GM19328 (cell line): ENCODE data around the gene SIPA1L2.
"Not testable (repeated sequence)": the region's sequence is repeated elsewhere in the genome, so short reads cannot be mapped to it uniquely, and the experiment has no call there.

ENCODE experiments used
- ATAC-seq: cut with Tn5 transposase; IDR thresholded peaks from one replicate; pipeline ENCODE4 v1.9.1; 2021; ENCODE audit warnings: mild to moderate bottlenecking, moderate library complexity; ENCODE audit not compliant: unreplicated experiment

SIPA1L2 gene

DNA sequence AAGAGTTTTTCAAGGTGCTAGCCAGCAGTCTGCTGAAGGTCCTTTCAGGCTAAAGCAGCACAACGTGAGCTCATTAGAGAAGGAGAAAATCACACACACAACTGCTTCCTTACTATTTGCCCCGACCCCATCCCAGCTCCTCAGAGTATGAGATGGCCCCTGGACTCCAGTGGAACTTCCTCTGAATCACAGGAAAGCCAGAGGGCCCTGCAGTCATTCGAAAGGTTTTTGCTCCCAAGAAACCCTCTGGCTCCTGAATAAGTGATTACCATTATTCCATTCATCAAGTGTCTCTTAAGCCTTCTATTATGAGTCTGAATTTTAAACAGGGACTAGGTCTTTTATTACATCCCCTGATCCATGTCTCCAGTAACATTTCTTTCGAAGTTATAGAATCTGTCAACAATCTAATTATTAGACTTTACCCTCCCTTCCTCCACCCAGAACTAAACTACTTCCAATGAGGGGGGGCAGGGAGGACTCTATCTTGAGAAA, 14.6 kb downstream of the SIPA1L2 start:
- ATAC-seq = no peak

DNA sequence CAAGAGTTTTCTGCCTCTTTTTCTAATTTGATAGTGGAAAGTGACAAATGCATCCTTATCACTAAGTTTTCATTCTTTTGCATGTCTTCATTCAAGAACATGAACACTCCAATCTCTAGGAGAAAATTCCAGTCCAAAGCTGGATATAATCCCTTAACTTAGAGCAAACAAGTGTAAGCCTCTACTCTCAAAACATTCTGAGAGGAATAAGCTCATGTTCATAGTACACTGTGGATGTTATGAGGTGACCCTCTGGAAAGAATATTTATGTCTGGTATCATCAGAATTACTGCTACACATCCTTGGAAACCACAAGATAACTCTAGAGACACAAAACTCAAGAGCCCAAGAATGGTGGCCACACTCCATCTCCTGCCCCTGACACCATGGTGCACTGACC, 15.1 kb downstream of the SIPA1L2 start:
- ATAC-seq = no peak

DNA sequence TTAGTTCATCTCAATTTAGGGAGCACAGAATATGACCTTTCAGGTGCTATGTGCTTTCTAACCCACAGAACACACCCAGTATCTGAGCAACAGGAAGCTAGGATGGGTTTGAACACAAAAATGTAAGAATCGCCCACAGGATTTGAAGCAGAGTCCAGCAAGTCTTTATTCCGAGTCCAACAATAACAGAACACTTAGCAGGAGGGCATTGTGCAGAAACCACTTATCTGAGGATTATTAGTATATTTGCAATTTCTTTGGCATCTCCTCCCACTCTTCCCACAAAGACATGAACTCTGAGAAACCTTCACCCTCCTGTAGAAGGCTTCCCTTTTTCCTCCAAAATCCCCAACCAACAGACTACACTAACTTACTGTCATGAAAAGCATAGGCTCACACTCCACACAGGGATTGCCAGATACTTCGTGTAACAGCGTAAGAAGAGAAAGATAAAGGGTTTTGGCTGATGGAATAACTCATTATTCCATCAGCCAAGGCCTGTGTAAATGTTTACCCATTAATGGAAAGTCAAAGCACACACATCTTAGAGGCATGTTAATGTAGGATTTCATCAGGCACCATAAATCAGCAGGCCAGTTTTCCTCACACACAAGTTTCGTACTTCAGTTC, 16.1 kb downstream of the SIPA1L2 start:
- ATAC-seq = no peak

DNA sequence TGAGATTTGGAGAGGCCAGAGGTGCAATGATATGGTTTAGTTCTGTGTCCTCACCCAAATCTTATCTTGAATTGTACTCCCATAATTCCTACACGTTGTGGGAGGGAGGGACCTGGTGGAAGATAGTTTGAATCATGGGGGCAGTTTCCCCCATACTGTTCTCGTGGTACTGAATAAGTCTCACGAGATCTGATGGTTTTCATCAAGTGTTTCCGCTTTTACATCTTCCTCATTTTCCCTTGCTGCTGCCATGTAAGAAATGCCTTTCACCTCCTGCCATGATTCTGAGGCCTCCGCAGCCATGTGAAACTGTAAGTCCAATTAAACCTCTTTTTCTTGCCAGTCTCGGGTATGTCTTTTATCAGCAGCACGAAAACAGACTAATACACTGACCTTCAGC, 17.1 kb downstream of the SIPA1L2 start:
- not testable (repeated sequence) for ATAC-seq

DNA sequence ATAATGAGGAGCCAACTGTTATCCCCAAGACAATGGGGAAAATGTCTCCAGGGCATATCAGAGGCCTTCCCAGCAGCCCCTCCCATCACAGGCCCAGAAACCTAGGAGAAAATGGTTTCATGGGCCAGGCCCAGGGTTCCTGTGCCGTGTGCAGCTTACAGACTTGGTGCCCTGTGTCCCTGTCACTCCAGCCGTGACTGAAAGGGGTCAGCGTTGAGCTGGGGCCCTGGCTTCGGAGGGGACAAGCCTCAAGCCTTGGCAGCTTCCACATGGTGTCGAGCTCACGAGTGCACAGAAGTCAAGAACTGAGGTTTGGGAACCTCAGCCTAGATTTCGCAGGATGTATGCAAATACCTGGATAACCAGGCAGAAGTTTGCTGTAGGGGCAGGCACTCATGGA, 18.1 kb downstream of the SIPA1L2 start:
- no peak for ATAC-seq

DNA sequence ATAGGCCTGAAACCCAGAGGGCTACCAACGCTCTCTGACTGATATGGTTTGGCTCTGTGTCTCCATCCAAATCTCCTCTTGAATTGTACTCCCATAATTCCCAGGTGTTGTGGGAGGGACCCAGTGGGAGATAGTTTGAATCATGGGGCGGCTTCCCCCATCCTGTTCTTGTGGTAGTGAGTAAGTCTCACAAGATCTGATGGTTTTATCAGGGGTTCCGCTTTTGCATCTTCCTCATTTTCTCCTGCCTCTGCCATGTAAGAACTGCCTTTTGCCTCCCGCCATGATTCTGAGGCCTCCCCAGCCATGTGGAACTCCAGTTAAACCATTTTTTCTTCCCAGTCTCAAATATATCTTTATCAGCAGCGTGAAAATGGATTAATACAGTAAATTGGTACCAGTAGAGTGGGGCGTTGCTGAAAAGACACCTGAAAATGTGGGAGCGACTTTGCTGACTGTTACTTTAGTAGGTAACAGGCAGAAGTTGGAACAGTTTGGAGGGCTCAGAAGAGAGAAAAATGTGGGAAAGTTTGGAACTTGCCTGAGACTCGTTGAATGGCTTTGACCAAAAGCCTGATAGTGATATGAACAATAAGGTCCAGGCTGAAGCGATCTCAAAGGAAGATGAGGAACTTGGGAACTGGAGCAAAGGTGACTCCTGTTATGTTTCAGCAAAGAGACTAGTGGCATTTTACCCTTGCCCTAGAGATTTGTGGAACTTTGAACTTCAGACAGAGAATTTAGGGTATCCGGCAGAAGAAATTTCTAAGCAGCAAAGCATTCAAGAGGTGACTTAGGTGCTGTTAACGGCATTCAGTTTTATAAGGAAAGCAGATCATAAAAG, 18.8 kb downstream of the SIPA1L2 start:
- ATAC-seq = not testable (repeated sequence)

DNA sequence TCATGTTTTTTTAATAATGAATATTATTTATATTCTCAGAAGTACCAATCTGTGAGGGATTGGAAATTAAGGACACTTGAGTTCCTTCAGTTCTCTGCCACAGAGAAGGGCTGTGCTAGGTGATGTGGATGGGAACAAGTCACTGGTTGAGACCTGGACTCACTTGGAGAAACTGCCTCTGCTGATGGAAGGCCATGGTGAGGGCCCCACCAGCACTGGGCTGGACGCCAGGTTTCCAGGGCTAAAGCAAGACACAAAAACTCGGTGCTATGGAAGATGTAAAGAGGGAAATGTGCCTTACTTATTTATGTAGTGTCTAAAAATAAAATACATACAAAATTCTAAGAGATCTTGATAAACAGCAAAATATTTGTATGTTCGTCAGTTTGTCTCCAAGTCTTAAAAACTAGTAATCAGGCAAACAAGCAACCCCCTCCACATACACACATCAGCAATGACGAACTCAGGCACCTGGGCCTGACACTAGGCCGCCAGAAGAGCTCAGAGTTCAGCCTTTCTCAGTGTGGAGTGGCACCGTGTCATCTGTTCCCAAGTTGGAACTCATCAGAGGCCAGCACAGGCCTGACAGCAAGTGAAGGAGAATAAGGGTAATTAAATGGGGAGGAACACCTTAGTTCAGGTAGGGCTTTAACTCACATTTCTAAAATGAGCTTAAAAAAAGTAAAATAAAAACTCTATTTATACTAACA, 19.6 kb downstream of the SIPA1L2 start:
- no peak for ATAC-seq

DNA sequence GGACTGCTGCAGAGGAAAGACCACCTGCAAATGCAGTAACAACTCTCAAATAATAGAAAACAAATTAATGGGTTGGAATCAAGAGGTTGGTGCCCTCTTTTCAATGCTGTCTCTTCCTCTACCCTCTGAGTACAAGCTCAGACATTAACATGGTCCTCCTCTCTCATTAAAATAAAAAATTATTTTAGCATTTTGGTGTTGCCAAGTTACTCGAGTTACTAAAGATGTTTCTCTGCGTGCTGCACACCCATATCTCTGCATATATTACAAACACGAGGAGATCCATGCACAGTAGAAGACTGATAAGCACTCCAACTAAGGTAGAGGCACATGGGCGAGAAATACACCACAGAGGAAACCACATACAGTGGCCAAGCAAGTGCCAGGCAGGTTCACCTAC, 21.5 kb downstream of the SIPA1L2 start:
- ATAC-seq = no peak

DNA sequence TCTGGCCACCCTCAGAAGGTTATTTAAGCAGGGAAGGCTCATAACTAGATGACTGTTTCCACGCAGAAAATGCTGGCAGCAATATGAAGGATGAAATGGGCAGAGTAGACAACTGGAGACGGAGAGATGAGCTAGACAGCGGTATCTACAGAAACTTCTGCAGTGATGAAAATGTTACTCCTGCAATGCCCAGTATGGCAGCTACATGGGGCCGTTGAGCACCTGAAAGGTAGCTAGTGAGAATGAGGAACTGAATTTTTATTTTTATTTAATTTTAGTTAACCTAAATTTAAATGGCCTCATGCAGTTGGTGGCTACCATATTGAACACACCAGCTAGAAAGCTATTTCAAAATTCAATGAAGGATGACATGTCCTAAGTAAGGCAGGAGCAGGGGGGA, 27.3 kb downstream of the SIPA1L2 start:
- ATAC-seq = no peak

DNA sequence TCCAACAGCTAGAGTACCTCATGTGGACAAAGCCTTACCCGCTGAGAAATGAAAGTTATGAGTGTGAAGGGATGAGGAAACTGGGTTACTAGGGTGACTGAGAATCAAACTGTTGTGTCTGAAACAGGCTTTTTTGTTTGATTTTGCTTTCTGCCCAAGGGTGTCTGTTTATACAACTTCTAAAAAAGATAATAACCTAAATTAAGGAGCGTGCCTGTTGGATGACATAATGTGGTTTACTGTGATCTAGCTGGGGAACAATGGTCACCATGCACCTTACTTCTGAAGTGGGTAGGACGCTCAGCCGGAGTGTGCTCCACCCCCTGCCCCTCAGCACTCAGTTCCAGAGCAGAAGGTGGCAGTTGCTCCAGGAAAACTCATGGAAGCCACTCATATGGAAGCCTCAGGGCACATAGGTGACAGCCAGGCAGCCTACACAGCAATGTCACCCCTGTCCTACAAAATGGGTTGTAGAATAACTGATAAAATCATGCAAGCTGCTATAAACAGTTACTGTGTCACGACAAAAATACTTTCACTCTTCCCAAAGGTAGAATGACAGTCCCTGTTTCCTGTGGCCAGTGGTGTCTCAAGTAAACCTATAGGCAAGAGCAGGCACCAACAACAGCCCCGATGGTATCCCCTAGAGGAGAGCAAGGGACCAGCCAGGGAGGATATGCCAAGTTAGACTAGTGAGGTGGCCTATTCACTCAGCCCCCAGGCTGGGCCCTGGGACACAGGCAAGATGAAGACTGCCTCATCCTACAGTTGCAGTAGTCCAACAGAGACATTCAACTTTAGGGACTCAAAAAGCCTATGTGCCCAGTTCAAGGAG, 29.3 kb downstream of the SIPA1L2 start:
- ATAC-seq = no peak

DNA sequence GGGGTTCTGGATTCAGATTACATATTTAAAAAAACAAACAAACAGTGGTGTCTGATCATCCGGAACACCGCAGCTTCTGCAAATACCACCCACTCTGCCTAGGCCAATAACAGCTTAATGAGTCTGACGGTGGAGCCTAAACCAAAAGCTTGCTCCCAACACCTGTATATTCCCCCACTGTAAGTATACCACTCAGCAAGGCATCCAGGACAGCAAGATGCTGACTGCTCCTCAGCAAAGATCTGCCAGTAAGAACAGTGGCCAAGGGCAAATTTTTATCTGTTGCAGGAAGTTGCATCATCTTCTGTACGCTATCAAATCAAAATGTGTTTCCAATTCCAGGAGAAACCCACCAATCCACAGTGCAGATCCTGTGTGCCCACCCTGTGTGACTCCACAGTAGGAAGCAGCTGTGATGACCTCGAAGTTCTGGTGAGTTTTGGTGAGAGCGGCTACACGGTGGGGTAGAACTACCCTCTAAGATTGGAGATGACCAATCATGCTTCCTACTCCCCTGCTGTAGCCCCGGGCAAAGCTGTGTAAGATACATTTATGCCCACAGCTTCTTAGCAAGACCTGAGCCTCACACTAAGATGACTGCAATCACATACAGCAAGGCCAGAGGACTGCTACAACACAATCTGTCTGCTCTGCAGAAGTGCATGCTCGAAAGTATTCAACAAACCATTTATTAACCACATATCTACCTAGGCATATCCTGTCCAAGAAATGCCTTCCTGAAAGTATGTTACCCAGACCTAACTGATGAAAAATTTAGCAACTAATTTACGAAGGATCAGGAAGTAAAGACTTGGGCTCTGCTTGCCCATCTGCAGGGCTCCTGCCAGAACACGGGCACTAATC, 30.5 kb downstream of the SIPA1L2 start:
- ATAC-seq = no peak

DNA sequence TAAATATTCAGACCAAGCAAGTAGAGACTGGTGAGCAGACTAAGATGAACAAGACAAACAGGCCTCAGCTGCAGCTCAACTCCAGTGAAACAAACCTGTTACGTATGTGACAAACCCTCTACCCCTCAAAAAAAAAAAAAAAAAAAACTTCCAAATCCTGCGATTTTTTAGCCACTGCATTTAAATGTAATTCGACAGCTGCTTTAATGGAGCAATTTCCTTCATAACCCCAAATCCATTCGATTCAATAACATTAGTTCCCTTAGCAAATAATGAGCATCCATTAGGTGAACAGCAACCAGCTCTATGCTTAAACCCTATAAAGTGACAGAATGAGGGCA, 31.1 kb downstream of the SIPA1L2 start:
- no peak for ATAC-seq

DNA sequence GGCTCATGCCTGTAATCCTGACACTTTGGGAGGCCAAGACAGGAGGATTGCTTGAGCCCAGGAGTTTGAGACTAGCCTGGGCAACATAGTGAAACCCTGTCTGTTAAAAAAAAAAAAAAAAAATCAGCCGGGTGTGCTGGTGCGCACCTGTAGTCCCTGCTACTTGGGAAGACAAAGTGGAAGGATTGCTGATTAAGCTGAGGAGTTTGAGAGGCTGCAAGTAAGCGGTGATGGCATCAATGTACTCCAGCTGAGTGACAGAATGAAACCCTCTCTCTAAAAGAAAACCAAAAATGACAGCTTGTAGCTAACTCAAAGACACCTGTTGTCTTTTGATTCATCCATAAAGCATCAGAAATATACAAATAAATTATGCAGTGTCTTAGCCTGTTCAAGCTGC, 31.8 kb downstream of the SIPA1L2 start:
- no peak for ATAC-seq

DNA sequence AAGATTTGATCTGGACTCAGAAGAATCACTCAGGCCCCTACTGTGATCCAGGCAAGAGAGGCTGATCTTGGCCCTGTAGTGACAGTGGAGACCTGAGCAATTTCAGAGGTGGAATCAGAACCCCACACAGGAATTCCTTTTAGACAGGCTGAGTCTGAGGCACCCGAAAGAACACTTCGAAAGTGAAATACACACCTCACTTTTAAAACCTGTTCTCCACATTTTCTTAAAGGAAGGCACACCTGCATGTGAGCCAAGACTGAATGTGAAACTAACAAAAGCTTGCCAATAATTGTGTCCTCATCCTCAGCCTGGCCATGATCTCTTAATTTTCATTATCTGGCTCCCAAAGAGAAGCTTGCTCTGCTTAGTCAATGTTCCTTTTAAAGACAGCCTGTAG, 32.2 kb downstream of the SIPA1L2 start:
- no peak for ATAC-seq

DNA sequence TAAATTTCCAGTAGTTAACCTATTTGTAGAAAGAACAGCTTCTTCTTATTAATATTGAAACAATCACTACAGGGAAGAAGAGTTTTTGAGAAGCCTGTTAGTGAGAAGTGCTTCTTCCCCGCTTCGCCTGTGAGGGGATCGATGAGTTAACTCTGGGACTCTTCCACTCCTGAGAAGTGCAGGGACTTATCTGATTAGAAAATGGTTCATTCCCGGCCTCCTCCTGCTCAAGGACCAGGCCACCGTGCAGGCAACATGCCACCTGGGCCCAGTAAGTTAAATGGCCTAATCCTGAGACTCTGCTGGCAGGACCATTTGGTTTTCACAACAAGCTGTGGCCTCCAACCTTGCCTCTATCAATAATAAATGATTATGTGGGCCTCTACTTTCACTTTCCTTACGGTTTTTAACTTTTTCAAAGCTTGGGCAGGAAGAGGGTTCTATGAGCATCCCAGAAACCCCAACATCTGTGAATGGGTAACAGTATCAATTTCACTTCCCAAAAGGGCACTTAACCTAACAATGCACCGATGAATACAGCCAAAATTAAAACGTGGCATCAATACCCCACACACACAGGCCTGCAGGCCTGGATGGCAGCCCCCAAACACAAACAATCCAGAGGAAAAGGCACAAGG, 33.1 kb downstream of the SIPA1L2 start:
- no peak for ATAC-seq

DNA sequence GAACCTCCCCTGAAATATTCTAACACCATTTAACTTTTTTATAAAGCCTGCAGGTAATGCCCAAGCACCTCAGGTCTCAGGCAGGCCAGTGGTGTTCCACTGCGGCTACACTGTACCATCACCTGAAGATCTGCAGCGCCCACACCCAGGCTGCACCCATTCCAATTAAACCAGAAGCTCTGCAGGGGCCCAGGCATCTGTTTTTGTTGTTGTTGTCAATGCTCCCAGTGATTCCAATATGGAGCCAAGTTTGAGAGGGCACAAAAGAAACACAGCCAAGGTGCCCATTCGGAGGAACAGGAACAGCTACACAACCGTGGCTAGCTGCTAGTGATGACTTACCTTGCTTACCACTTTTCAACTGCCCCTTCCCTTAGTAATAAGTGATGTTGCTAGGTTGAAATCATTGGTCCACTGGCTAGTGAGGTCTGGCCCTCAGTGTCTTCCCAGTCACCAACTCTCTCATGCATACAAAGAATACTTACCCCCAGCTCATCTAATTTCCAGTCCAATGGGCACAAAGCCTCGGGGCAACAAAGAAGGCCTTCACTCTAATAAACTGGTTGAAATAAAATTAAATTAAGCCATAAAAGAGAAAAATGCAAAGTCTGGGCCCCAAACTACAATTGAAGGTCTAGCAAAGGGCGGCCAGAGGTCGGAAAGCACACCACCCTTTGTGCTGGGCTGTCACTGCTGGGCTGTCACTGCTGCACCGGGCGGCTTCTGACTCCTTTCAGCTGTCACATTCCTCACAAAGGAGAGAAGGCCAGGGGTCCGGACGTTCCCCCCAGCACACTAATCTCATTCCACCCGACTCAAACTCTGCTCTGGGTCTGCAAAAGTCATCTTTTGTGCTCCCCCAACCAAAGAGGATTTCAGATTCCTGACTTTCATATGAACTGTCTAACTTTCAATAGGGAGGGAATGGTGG, 34.9 kb downstream of the SIPA1L2 start:
- ATAC-seq = no peak

DNA sequence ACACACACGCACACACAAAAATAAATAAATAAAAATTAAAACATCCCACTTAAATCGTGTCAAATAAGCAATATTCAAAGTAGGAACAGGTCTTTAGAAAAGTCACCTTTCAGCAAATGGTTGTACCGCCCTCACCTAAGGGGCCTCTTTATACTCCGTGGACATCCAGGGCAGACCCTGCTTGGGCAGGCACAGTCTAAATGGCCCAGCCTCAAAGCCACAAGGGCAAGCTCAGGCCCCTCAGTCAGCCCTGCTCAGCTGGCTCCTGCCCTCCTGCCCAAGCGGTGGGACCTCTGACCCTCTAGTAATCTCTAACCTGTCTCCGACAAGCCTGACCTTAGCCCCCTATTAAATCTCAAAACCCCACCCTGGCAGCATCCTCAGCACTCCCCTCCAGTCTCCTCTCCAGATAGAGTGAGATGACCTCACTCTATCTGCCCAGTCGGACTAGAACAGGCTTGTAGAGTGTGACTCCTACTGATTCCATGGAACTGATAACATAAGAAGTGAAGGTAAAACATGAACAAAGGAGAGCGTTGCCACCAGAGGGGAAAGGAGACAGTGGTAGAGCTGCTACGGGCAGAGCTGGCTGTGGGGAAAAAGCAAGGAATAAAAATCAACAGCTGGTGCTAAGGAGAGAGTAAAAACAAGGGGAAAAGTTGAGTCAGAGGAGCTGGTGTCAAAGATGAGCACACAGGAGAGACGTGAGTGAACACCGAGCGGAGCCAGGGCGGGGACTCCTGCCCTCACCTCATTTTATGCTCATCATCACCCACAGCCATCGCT, 36.0 kb downstream of the SIPA1L2 start:
- ATAC-seq = no peak

DNA sequence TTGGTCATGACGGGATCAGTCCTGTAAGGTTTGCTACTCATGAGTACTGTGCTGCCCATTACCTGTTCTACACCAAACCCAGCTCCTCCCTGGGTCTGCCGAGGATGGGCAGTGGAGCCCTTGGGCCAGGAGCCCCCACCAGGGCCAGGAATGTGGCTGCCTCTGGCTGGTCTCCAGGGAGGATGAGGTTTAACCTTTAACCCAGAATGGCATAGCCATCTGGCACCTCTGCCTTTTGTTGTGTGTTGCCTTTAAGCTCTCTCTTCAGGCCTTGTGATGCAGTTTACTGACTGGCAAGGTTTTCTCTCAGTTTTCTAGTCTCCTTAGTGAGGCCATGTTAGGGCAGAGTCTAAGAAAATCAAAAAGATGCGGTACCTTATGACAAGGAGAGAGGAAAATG, 38.6 kb downstream of the SIPA1L2 start:
- no peak for ATAC-seq
